Esophagus muscularis mucosa (tissue), 4 donors: ENCODE measurements around the gene LAMA5.

Experiments used
- EP300 ChIP-seq: sonication (generic); formaldehyde crosslinking; IDR thresholded peaks from one replicate; pipeline ENCODE4 v1.6.1; 2017; ENCODE audit warnings: antibody characterized with exemption
- POLR2A ChIP-seq: fragments of 450-650 bp; IDR thresholded peaks from one replicate; pipeline ENCODE4 v1.6.1; 2017; ENCODE audit warnings: antibody characterized with exemption, moderate library complexity, mild to moderate bottlenecking, low read depth
- POLR2AphosphoS5 ChIP-seq, 2 donors: sonication (generic); formaldehyde crosslinking; IDR thresholded peaks; one replicate each; pipeline ENCODE4 v1.6.1; 2017; ENCODE audit warnings: antibody characterized with exemption in 2 of 2
- TF ChIP-seq, protein P1 (sequence below), 3 experiments: fragments of 200-600 bp in 2 of 3; fragments of 450-650 bp in 1 of 3; sonication (generic) in 2 of 3; IDR thresholded peaks; one replicate each; pipeline ENCODE4 v1.5.1; 2017 to 2019; ENCODE audit warnings: antibody characterized with exemption in 3 of 3, mild to moderate bottlenecking in 2 of 3, moderate library complexity in 1 of 3

DNA sequence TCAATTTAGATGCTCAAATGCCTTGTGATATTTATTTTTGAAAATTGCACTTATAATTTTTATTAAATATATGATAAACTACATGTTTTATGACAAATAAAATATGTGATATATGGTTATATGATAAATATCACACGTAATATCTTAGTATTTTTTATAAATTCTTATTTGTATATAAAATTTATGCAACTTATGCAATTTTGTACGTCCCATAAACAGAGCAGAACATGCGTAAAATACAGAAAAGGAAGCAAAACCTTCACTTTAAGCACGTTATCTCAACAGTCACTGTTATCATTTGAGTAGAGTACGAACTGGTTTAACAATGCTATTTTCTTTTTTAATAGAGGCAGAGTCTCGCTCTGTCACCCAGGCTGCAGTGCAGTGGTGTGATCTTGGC lies 80.0 kb downstream of the LAMA5 start:
- TF ChIP-seq POLR2AphosphoS5 (IDR thresholded peaks at IDR 0.05) (no peak), POLR2A (no peak), EP300 (no peak)
- TF ChIP-seq, protein P1, sequence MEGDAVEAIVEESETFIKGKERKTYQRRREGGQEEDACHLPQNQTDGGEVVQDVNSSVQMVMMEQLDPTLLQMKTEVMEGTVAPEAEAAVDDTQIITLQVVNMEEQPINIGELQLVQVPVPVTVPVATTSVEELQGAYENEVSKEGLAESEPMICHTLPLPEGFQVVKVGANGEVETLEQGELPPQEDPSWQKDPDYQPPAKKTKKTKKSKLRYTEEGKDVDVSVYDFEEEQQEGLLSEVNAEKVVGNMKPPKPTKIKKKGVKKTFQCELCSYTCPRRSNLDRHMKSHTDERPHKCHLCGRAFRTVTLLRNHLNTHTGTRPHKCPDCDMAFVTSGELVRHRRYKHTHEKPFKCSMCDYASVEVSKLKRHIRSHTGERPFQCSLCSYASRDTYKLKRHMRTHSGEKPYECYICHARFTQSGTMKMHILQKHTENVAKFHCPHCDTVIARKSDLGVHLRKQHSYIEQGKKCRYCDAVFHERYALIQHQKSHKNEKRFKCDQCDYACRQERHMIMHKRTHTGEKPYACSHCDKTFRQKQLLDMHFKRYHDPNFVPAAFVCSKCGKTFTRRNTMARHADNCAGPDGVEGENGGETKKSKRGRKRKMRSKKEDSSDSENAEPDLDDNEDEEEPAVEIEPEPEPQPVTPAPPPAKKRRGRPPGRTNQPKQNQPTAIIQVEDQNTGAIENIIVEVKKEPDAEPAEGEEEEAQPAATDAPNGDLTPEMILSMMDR (IDR thresholded peaks at IDR 0.05) = no peak
